NB4 (cell line): ENCODE results near the gene PNMA6A.
"Not testable (repeated sequence)": the region's sequence is repeated elsewhere in the genome, so short reads cannot be mapped to it uniquely, and the experiment has no call there.

Experiments
- DNase-seq: peaks from one replicate; pipeline ENCODE4 v3.0.0; 2010; ENCODE audit warnings: low read depth
- H3K4me3 ChIP-seq: one replicate; pipeline ENCODE4 v1.5.1; 2011; ENCODE audit warnings: mild to moderate bottlenecking, low read depth, low read length, moderate library complexity
- CTCF ChIP-seq: IDR thresholded peaks from one replicate; pipeline ENCODE4 v1.5.1; 2012; ENCODE audit warnings: low read depth, low read length
- MAX ChIP-seq: IDR thresholded peaks from 2 replicates; pipeline ENCODE4 v1.6.1; 2011; ENCODE audit warnings: low read depth, low read length
- MYC ChIP-seq: IDR thresholded peaks from 2 replicates; pipeline ENCODE4 v1.6.1; 2011; ENCODE audit warnings: low read depth, low read length
- POLR2A ChIP-seq: IDR thresholded peaks from 2 replicates; pipeline ENCODE4 v1.6.1; 2011; ENCODE audit warnings: mild to moderate bottlenecking; ENCODE audit not compliant: insufficient read length; ENCODE audit errors: extremely low read depth

The PNMA6A gene

GRCh38 chrX:153071909-153072583 is at the start of gene PNMA6A:
Gene PNMA6A (plus strand): TSS chrX:153072454. CDS start chrX:153073063, 609 bp downstream.
- DNase-seq, H3K4me3 ChIP-seq: not testable (repeated sequence)

- not testable (repeated sequence) for H3K4me3 ChIP-seq, DNase-seq
Observed at GRCh38 chrX:153026501-153026900, 45.8 kb upstream of the PNMA6A start.

- DNase-seq, H3K4me3 ChIP-seq: not testable (repeated sequence)
Observed at GRCh38 chrX:153028487-153028886, 43.8 kb upstream of the PNMA6A start.

- no peak for TF ChIP-seq CTCF
- TF ChIP-seq POLR2A: no peak
- TF ChIP-seq MAX: no peak
- TF ChIP-seq MYC: no peak
- H3K4me3 ChIP-seq: no peak overlapping the region
- DNase-seq: no peak
Observed at GRCh38 chrX:153029162-153029561, 43.1 kb upstream of the PNMA6A start.

GRCh38 chrX:153029875-153030274 is 42.4 kb upstream of the PNMA6A start:
- DNase-seq: no peak
- TF ChIP-seq POLR2A (no peak), CTCF (no peak), MYC (no peak), MAX (no peak)
- no peak overlapping the region for H3K4me3 ChIP-seq

- no peak for DNase-seq
- no peak for TF ChIP-seq MYC
- no peak for TF ChIP-seq POLR2A
- no peak for TF ChIP-seq CTCF
- TF ChIP-seq MAX: no peak
- no peak overlapping the region for H3K4me3 ChIP-seq
Observed at GRCh38 chrX:153030801-153031200, 41.5 kb upstream of the PNMA6A start.

GRCh38 chrX:153032397-153033118 is 39.7 kb upstream of the PNMA6A start:
- TF ChIP-seq POLR2A: no peak
- peak; percentile 58 for TF ChIP-seq CTCF
- TF ChIP-seq MAX: peak; percentile 7; the same call in 1 of the 2 replicates
- H3K4me3 ChIP-seq: no peak overlapping the region
- peak; percentile 63 for DNase-seq
